ENCODE measurements around the gene PRR12.

DNA sequence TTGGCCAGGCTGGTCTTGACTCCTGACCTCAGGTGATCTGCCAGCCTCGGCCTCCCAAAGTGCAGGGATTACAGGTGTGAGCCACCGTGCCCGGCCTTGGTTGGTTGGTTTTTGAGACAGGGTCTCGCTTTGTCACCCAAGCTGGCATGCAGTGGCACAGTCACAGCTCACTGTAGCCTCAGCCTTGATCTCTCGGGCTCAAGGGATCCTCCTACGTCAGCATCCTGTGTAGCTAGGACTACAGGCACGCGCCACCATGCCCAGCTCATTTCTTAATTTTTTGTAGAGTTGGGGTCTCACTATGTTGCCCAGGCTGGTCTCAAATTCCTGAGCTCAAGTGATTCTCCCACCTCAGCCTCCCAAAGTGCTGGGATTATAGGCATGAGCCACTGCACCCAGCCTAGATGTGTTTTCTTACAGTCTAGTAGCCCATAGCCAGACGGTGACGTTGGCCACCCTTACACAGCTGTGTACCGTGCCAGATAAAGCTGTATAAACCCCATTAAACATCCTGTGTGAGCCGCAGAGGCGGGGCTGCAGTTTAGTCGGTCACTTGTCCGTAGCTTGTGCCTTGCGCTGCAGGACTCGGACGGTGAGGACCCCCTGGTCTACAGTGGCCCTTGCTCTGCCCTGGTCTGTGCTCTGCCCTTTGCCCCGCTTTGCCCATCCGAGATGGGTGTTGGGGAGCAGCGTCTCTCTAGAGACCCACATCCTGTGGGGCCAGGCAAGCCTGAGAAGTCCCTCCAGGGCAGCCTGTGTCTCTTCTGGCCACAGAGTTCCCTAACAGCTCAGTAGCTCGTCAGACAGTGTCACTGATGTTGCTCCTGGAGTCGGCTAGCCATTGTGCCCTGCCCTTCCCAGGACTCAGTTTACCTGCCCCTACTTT is 64.8 kb downstream of the PRR12 start:
- no peak for TF ChIP-seq SIN3A (IDR thresholded peaks at IDR 0.05; ENCODE audit: borderline replicate concordance, insufficient read depth, low read length)
- TF ChIP-seq POLR2AphosphoS5 (IDR thresholded peaks at IDR 0.05; ENCODE audit: low read depth, low read length), result no peak
- TF ChIP-seq, protein P1, sequence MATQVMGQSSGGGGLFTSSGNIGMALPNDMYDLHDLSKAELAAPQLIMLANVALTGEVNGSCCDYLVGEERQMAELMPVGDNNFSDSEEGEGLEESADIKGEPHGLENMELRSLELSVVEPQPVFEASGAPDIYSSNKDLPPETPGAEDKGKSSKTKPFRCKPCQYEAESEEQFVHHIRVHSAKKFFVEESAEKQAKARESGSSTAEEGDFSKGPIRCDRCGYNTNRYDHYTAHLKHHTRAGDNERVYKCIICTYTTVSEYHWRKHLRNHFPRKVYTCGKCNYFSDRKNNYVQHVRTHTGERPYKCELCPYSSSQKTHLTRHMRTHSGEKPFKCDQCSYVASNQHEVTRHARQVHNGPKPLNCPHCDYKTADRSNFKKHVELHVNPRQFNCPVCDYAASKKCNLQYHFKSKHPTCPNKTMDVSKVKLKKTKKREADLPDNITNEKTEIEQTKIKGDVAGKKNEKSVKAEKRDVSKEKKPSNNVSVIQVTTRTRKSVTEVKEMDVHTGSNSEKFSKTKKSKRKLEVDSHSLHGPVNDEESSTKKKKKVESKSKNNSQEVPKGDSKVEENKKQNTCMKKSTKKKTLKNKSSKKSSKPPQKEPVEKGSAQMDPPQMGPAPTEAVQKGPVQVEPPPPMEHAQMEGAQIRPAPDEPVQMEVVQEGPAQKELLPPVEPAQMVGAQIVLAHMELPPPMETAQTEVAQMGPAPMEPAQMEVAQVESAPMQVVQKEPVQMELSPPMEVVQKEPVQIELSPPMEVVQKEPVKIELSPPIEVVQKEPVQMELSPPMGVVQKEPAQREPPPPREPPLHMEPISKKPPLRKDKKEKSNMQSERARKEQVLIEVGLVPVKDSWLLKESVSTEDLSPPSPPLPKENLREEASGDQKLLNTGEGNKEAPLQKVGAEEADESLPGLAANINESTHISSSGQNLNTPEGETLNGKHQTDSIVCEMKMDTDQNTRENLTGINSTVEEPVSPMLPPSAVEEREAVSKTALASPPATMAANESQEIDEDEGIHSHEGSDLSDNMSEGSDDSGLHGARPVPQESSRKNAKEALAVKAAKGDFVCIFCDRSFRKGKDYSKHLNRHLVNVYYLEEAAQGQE (IDR thresholded peaks at IDR 0.05; ENCODE audit: insufficient read depth in 1 of 2, low read depth in 2 of 2, low read length in 2 of 2), result no peak
- TF ChIP-seq TAF1 (IDR thresholded peaks at IDR 0.05; ENCODE audit: borderline replicate concordance, insufficient read depth, low read length), result no peak
